HL-60 (cell line): ENCODE results near the gene SBK3.
"Not testable (repeated sequence)": the region's sequence is repeated elsewhere in the genome, so short reads cannot be mapped to it uniquely, and the experiment has no call there.

Experiments
- SPI1 ChIP-seq: IDR thresholded peaks from 2 replicates; pipeline ENCODE4 v1.6.1; 2012; ENCODE audit warnings: low read depth, mild to moderate bottlenecking, borderline replicate concordance
- TF ChIP-seq, protein P1 (sequence below): IDR thresholded peaks from one replicate; pipeline ENCODE4 v1.5.1; 2011; ENCODE audit warnings: low read length, control low read depth, inconsistent platforms; ENCODE audit not compliant: insufficient read depth

DNA sequence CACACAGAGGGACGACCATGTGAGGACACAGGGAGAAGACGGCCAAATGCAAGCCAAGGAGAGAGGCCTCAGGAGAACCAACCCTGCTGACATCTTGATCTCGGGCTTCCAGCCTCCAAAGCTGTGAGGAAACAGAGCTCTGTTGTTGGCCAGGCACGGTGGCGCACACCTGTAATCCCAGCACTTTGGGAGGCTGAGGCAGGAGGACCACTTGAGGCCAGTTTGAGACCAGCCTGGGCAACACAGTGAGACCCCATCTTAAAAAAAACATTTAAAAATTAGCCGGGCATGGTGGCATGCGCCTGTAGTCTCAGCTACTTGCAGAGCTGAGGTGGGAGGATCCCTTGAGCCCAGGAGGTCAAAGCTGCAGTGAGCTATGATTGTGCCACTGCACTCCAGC lies 11.1 kb downstream of the SBK3 start:
- TF ChIP-seq SPI1, result not testable (repeated sequence)
- TF ChIP-seq, protein P1, sequence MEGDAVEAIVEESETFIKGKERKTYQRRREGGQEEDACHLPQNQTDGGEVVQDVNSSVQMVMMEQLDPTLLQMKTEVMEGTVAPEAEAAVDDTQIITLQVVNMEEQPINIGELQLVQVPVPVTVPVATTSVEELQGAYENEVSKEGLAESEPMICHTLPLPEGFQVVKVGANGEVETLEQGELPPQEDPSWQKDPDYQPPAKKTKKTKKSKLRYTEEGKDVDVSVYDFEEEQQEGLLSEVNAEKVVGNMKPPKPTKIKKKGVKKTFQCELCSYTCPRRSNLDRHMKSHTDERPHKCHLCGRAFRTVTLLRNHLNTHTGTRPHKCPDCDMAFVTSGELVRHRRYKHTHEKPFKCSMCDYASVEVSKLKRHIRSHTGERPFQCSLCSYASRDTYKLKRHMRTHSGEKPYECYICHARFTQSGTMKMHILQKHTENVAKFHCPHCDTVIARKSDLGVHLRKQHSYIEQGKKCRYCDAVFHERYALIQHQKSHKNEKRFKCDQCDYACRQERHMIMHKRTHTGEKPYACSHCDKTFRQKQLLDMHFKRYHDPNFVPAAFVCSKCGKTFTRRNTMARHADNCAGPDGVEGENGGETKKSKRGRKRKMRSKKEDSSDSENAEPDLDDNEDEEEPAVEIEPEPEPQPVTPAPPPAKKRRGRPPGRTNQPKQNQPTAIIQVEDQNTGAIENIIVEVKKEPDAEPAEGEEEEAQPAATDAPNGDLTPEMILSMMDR, result not testable (repeated sequence)
